Fibroblast of mammary gland (primary cell): ENCODE data around the gene ABCD3.
A peak's percentile ranks its signal among the peaks of the same experiment; 100 is the strongest.

ENCODE experiments used
- DNase-seq: peaks from one replicate; pipeline ENCODE4 v3.0.0-alpha.2; 2010; ENCODE audit warnings: low read depth
- H3K4me3 ChIP-seq: 2 replicates; pipeline ENCODE4 v1.5.1; 2011; ENCODE audit warnings: low read depth, mild to moderate bottlenecking, low read length, moderate library complexity; ENCODE audit not compliant: control insufficient read depth
- CTCF ChIP-seq: conservative IDR thresholded peaks from 2 replicates; pipeline ENCODE4 v1.5.1; 2011; ENCODE audit warnings: low read depth, low read length, inconsistent platforms; ENCODE audit not compliant: control insufficient read depth, insufficient read depth

Gene ABCD3

GRCh38 chr1:94543001-94543400 is 124.8 kb downstream of the ABCD3 start:
- TF ChIP-seq CTCF: no peak
- peak; percentile 80 for DNase-seq
- peak overlapping the region; percentile 78 for H3K4me3 ChIP-seq

- TF ChIP-seq CTCF: no peak
- peak overlapping the region; percentile 23 for H3K4me3 ChIP-seq
- DNase-seq: peak; percentile 93
These were observed 125.9 kb downstream of the ABCD3 start for GRCh38 chr1:94543893-94544635.

- DNase-seq: peak; percentile 96
- H3K4me3 ChIP-seq: peak overlapping the region; percentile 23
- peak; percentile 46 for TF ChIP-seq CTCF
These were observed 126.7 kb downstream of the ABCD3 start for GRCh38 chr1:94544706-94545490.

GRCh38 chr1:94549706-94550105 is 131.5 kb downstream of the ABCD3 start:
- no peak for DNase-seq
- TF ChIP-seq CTCF: no peak
- no peak overlapping the region for H3K4me3 ChIP-seq

GRCh38 chr1:94550396-94550795 is 132.2 kb downstream of the ABCD3 start:
- no peak overlapping the region for H3K4me3 ChIP-seq
- TF ChIP-seq CTCF: no peak
- no peak for DNase-seq

- no peak for DNase-seq
- no peak for TF ChIP-seq CTCF
These were observed 132.6 kb downstream of the ABCD3 start for GRCh38 chr1:94550800-94551241.

More at GRCh38 chr1:94550800-94551241, 132.6 kb downstream of the ABCD3 start:
- no peak overlapping the region for H3K4me3 ChIP-seq
